ENCODE data around the gene RAP1GAP2.

GRCh38 chr17:3026125-3026855 lies 230.1 kb downstream of the RAP1GAP2 start:
- TF ChIP-seq POLR2AphosphoS5 (IDR thresholded peaks at IDR 0.05) (no peak), CTCF (IDR thresholded peaks at IDR 0.05) (no peak), POLR2A (IDR thresholded peaks at IDR 0.05) (no peak), EP300 (IDR thresholded peaks at IDR 0.05) (no peak)
